ENCODE results near the gene LIPH.
"Not testable (repeated sequence)": the region's sequence is repeated elsewhere in the genome, so short reads cannot be mapped to it uniquely, and the experiment has no call there.

LIPH gene

GRCh38 chr3:185552358-185552877 lies at the start of gene LIPH:
LIPH (minus strand) TSS chr3:185552588; CDS start chr3:185552471, 117 bp downstream.
- H3K4me1 Mint-ChIP-seq = peaks cover 10% of the 10 kb centered on the region
- no peaks in the 10 kb centered on the region for H3K9me3 Mint-ChIP-seq
- no peaks in the 10 kb centered on the region for H3K36me3 Mint-ChIP-seq
- peak; percentile 94 for ATAC-seq
- H3K27ac Mint-ChIP-seq = no peak within 1 kb of the TSS
- no peak for DNase-seq (ENCODE audit: low spot score in 2 of 2)
- H3K4me3 Mint-ChIP-seq = peak within 1 kb of the TSS; percentile 16

GRCh38 chr3:185595526-185595925 lies 43.1 kb upstream of the LIPH start:
- Mint-ChIP-seq H3K36me3 (peaks cover 93% of the 10 kb centered on the region), H3K9me3 (no peaks in the 10 kb centered on the region), H3K27ac (peak overlapping the region; percentile 17), H3K4me1 (peaks cover 6% of the 10 kb centered on the region), H3K4me3 (no peak overlapping the region)
- DNase-seq (ENCODE audit: low spot score in 2 of 2) = no peak
- no peak for ATAC-seq

- no peak overlapping the region for H3K4me3 Mint-ChIP-seq
- peaks cover 9% of the 10 kb centered on the region for H3K4me1 Mint-ChIP-seq
- H3K36me3 Mint-ChIP-seq = peaks cover 91% of the 10 kb centered on the region
- H3K9me3 Mint-ChIP-seq = no peaks in the 10 kb centered on the region
- DNase-seq (ENCODE audit: low spot score in 2 of 2) = no peak
- no peak overlapping the region for H3K27ac Mint-ChIP-seq
- no peak for ATAC-seq
Observed at GRCh38 chr3:185594073-185594472, 41.7 kb upstream of the LIPH start.

- no peak for DNase-seq (ENCODE audit: low spot score in 2 of 2)
- Mint-ChIP-seq H3K4me1 (peaks cover 46% of the 10 kb centered on the region), H3K36me3 (peaks cover 50% of the 10 kb centered on the region), H3K4me3 (peak overlapping the region; percentile 84), H3K9me3 (no peaks in the 10 kb centered on the region), H3K27ac (peak overlapping the region; percentile 97)
- no peak for ATAC-seq
Observed at GRCh38 chr3:185586686-185587039, 34.3 kb upstream of the LIPH start.

GRCh38 chr3:185585859-185586685 lies 33.7 kb upstream of the LIPH start, which contains the start of gene SENP2:
SENP2 (plus strand) TSS chr3:185586295; CDS start chr3:185586414, 119 bp downstream.
- peak within 1 kb of the TSS; percentile 84 for H3K4me3 Mint-ChIP-seq
- peak; percentile 97 to 100 for DNase-seq (ENCODE audit: low spot score in 2 of 2)
- peaks cover 46% of the 10 kb centered on the region for H3K4me1 Mint-ChIP-seq
- peak within 1 kb of the TSS; percentile 97 for H3K27ac Mint-ChIP-seq
- H3K36me3 Mint-ChIP-seq = peaks cover 45% of the 10 kb centered on the region
- H3K9me3 Mint-ChIP-seq = no peaks in the 10 kb centered on the region
- peak; percentile 98 for ATAC-seq

GRCh38 chr3:185585518-185585858 lies 33.1 kb upstream of the LIPH start:
- no peak for DNase-seq (ENCODE audit: low spot score in 2 of 2)
- ATAC-seq = no peak
- no peaks in the 10 kb centered on the region for H3K9me3 Mint-ChIP-seq
- peaks cover 46% of the 10 kb centered on the region for H3K4me1 Mint-ChIP-seq
- H3K36me3 Mint-ChIP-seq = peaks cover 39% of the 10 kb centered on the region
- peak overlapping the region; percentile 84 for H3K4me3 Mint-ChIP-seq
- H3K27ac Mint-ChIP-seq = peak overlapping the region; percentile 97

- no peaks in the 10 kb centered on the region for H3K9me3 Mint-ChIP-seq
- H3K4me1 Mint-ChIP-seq = peaks cover 46% of the 10 kb centered on the region
- peak overlapping the region; percentile 34 for H3K27ac Mint-ChIP-seq
- DNase-seq (ENCODE audit: low spot score in 2 of 2) (no peak), ATAC-seq (no peak)
- H3K4me3 Mint-ChIP-seq = peak overlapping the region; percentile 84
- peaks cover 31% of the 10 kb centered on the region for H3K36me3 Mint-ChIP-seq
Observed at GRCh38 chr3:185584686-185585085, 32.3 kb upstream of the LIPH start.

- H3K4me1 Mint-ChIP-seq = peaks cover 42% of the 10 kb centered on the region
- peaks cover 27% of the 10 kb centered on the region for H3K36me3 Mint-ChIP-seq
- H3K27ac Mint-ChIP-seq = no peak overlapping the region
- ATAC-seq (no peak), DNase-seq (ENCODE audit: low spot score in 2 of 2) (no peak)
- no peaks in the 10 kb centered on the region for H3K9me3 Mint-ChIP-seq
- H3K4me3 Mint-ChIP-seq = no peak overlapping the region
Observed at GRCh38 chr3:185583925-185584324, 31.5 kb upstream of the LIPH start.

GRCh38 chr3:185582871-185583270 lies 30.5 kb upstream of the LIPH start:
- DNase-seq (ENCODE audit: low spot score in 2 of 2) (no peak), ATAC-seq (no peak)
- H3K4me1 Mint-ChIP-seq = peaks cover 34% of the 10 kb centered on the region
- no peak overlapping the region for H3K27ac Mint-ChIP-seq
- H3K4me3 Mint-ChIP-seq = no peak overlapping the region
- no peaks in the 10 kb centered on the region for H3K9me3 Mint-ChIP-seq
- peaks cover 18% of the 10 kb centered on the region for H3K36me3 Mint-ChIP-seq

- ATAC-seq = no peak
- Mint-ChIP-seq H3K4me1 (peaks cover 34% of the 10 kb centered on the region), H3K4me3 (no peak overlapping the region), H3K9me3 (no peaks in the 10 kb centered on the region), H3K36me3 (peaks cover 18% of the 10 kb centered on the region), H3K27ac (no peak overlapping the region)
- no peak for DNase-seq (ENCODE audit: low spot score in 2 of 2)
Observed at GRCh38 chr3:185582236-185582635, 29.8 kb upstream of the LIPH start.

- not testable (repeated sequence) for H3K4me3 Mint-ChIP-seq, H3K27ac Mint-ChIP-seq, H3K4me1 Mint-ChIP-seq, H3K36me3 Mint-ChIP-seq
- DNase-seq (ENCODE audit: low spot score in 2 of 2) (peak; percentile 37 to 70), ATAC-seq (peak; percentile 79)
- peaks cover 11% of the 10 kb centered on the region for H3K9me3 Mint-ChIP-seq
Observed at GRCh38 chr3:185575108-185575869, 22.9 kb upstream of the LIPH start.

- Mint-ChIP-seq H3K4me1 (peaks cover 6% of the 10 kb centered on the region), H3K27ac (no peak overlapping the region), H3K4me3 (no peak overlapping the region), H3K36me3 (no peaks in the 10 kb centered on the region), H3K9me3 (peaks cover 11% of the 10 kb centered on the region)
- ATAC-seq (no peak), DNase-seq (ENCODE audit: low spot score in 2 of 2) (no peak)
Observed at GRCh38 chr3:185572183-185572582, 19.8 kb upstream of the LIPH start.

- H3K4me1 Mint-ChIP-seq = peaks cover 10% of the 10 kb centered on the region
- ATAC-seq = no peak
- DNase-seq (ENCODE audit: low spot score in 2 of 2) = no peak
- no peaks in the 10 kb centered on the region for H3K9me3 Mint-ChIP-seq
- H3K27ac Mint-ChIP-seq = no peak overlapping the region
- H3K4me3 Mint-ChIP-seq = no peak overlapping the region
- no peaks in the 10 kb centered on the region for H3K36me3 Mint-ChIP-seq
Observed at GRCh38 chr3:185561958-185562357, 9.6 kb upstream of the LIPH start.

- Mint-ChIP-seq H3K36me3 (no peaks in the 10 kb centered on the region), H3K4me3 (no peak overlapping the region), H3K27ac (no peak overlapping the region), H3K4me1 (peaks cover 10% of the 10 kb centered on the region), H3K9me3 (no peaks in the 10 kb centered on the region)
- no peak for ATAC-seq
- DNase-seq (ENCODE audit: low spot score in 2 of 2) = no peak
Observed at GRCh38 chr3:185561374-185561943, 9.1 kb upstream of the LIPH start.

- DNase-seq (ENCODE audit: low spot score in 2 of 2) = no peak
- no peak overlapping the region for H3K4me3 Mint-ChIP-seq
- peaks cover 10% of the 10 kb centered on the region for H3K4me1 Mint-ChIP-seq
- no peak overlapping the region for H3K27ac Mint-ChIP-seq
- H3K36me3 Mint-ChIP-seq = no peaks in the 10 kb centered on the region
- no peaks in the 10 kb centered on the region for H3K9me3 Mint-ChIP-seq
- no peak for ATAC-seq
Observed at GRCh38 chr3:185560676-185561075, 8.3 kb upstream of the LIPH start.
